Karpas-422 (cell line): ENCODE data around the gene FAM200B. TPM values are rescaled to one million over a fixed set of nuclear protein-coding genes. Genes with fewer than 3 reads are reported as not detected.

ENCODE experiments used
- DNase-seq: peaks from one replicate; pipeline ENCODE4 v3.0.0-alpha.2; 2015
- H2AFZ ChIP-seq: fragments of 200-600 bp; sonication (generic); 2 replicates; pipeline ENCODE4 v1.6.1; 2014; ENCODE audit warnings: antibody characterized with exemption, low read length, mixed read lengths
- H3K27ac ChIP-seq: fragments of 200-600 bp; sonication (generic); 2 replicates; pipeline ENCODE4 v1.5.1; 2014; ENCODE audit warnings: mild to moderate bottlenecking, low read length, moderate library complexity
- H3K27me3 ChIP-seq: fragments of 200-600 bp; sonication (generic); 2 replicates; pipeline ENCODE4 v1.6.1; 2014; ENCODE audit warnings: low read length, mixed read lengths
- H3K36me3 ChIP-seq: fragments of 200-600 bp; sonication (generic); 2 replicates; pipeline ENCODE4 v1.6.1; 2014; ENCODE audit warnings: low read length, mixed read lengths; ENCODE audit not compliant: insufficient read depth
- H3K4me1 ChIP-seq: fragments of 200-600 bp; sonication (generic); 2 replicates; pipeline ENCODE4 v1.6.1; 2014; ENCODE audit warnings: mild to moderate bottlenecking, low read length, mixed read lengths
- H3K4me2 ChIP-seq: fragments of 200-600 bp; sonication (generic); 2 replicates; pipeline ENCODE4 v1.6.1; 2014; ENCODE audit warnings: low read length, low read depth, mild to moderate bottlenecking; ENCODE audit not compliant: poor library complexity, severe bottlenecking
- H3K4me3 ChIP-seq: fragments of 200-600 bp; sonication (generic); 2 replicates; pipeline ENCODE4 v1.5.1; 2014; ENCODE audit warnings: mild to moderate bottlenecking, antibody characterized with exemption, low read length, mixed read lengths
- H3K79me2 ChIP-seq: fragments of 200-600 bp; sonication (generic); 2 replicates; pipeline ENCODE4 v1.6.1; 2014; ENCODE audit warnings: mild to moderate bottlenecking, low read length, mixed read lengths
- H3K9ac ChIP-seq: fragments of 200-600 bp; sonication (generic); 2 replicates; pipeline ENCODE4 v1.6.0; 2014; ENCODE audit warnings: low read length
- H3K9me2 ChIP-seq: fragments of 200-600 bp; sonication (generic), shearing (Covaris generic); replicated peaks from 2 replicates; pipeline ENCODE4 v1.6.0; 2014; ENCODE audit warnings: mild to moderate bottlenecking, low read length, moderate library complexity; ENCODE audit not compliant: insufficient read depth
- H3K9me3 ChIP-seq: fragments of 300-700, 200-600 bp; sonication (generic); 2 replicates; pipeline ENCODE4 v1.6.1; 2014; ENCODE audit warnings: low read length, mixed read lengths
- H4K20me1 ChIP-seq: fragments of 200-600 bp; sonication (generic); 2 replicates; pipeline ENCODE4 v1.6.1; 2014; ENCODE audit warnings: mild to moderate bottlenecking, antibody characterized with exemption, low read length, low read depth; ENCODE audit not compliant: insufficient read depth
- total RNA-seq: library from RNA; depleted of rRNA; stranded (reverse); fragments of >200 nt; shearing (Covaris generic); gene quantifications from 2 replicates; pipeline ENCODE4 v1.2.3, GENCODE V29; 2014; ENCODE audit warnings: low replicate concordance

Gene FAM200B
- total RNA-seq, 1 experiment from 2014 or later: 18.3 TPM

- Histone ChIP-seq H3K9me2 (no peaks in the 10 kb centered on the region), H4K20me1 (no peaks in the 10 kb centered on the region)
These were observed 11.0 kb downstream of the FAM200B start for GRCh38 chr4:15692602-15693001.

GRCh38 chr4:15694431-15694830 is 12.8 kb downstream of the FAM200B start:
- no peak overlapping the region for H3K4me2 ChIP-seq
- no peak overlapping the region for H3K27ac ChIP-seq
- 0 out of 2 replicates have a peak, but pooled peaks cover 5% of the 10 kb centered on the region for H3K27me3 ChIP-seq
- DNase-seq: no peak
- H3K79me2 ChIP-seq: no peaks in the 10 kb centered on the region
- no peaks in the 10 kb centered on the region for H3K4me1 ChIP-seq
- H3K9ac ChIP-seq: no peak overlapping the region
- H3K9me3 ChIP-seq: peaks cover 5% of the 10 kb centered on the region; the same call in 1 of the 2 replicates
- no peaks in the 10 kb centered on the region for H3K36me3 ChIP-seq
- no peak overlapping the region for H2AFZ ChIP-seq
- no peaks in the 10 kb centered on the region for H3K9me2 ChIP-seq
- H4K20me1 ChIP-seq: no peaks in the 10 kb centered on the region
- H3K4me3 ChIP-seq: no peak overlapping the region

More at GRCh38 chr4:15692602-15693001, 11.0 kb downstream of the FAM200B start:
- Histone ChIP-seq H3K9ac (no peak overlapping the region), H3K4me2 (no peak overlapping the region), H3K4me1 (no peaks in the 10 kb centered on the region), H3K27ac (no peak overlapping the region), H3K9me3 (no peaks in the 10 kb centered on the region), H3K36me3 (peaks cover 6% of the 10 kb centered on the region; the same call in 1 of the 2 replicates), H3K4me3 (no peak overlapping the region), H2AFZ (no peak overlapping the region), H3K27me3 (no peaks in the 10 kb centered on the region), H3K79me2 (no peaks in the 10 kb centered on the region)
- no peak for DNase-seq

GRCh38 chr4:15695240-15695699 is 13.6 kb downstream of the FAM200B start:
- Histone ChIP-seq H4K20me1 (no peaks in the 10 kb centered on the region), H3K79me2 (no peaks in the 10 kb centered on the region), H3K9me2 (no peaks in the 10 kb centered on the region), H3K4me1 (no peaks in the 10 kb centered on the region), H3K4me3 (no peak overlapping the region), H3K36me3 (no peaks in the 10 kb centered on the region), H3K9ac (no peak overlapping the region), H2AFZ (no peak overlapping the region), H3K9me3 (peaks cover 5% of the 10 kb centered on the region; the same call in 1 of the 2 replicates), H3K4me2 (no peak overlapping the region), H3K27ac (no peak overlapping the region), H3K27me3 (0 out of 2 replicates have a peak, but pooled peaks cover 5% of the 10 kb centered on the region)
- no peak for DNase-seq

GRCh38 chr4:15695729-15696128 is 14.1 kb downstream of the FAM200B start:
- Histone ChIP-seq H3K27ac (no peak overlapping the region), H3K36me3 (no peaks in the 10 kb centered on the region), H3K79me2 (no peaks in the 10 kb centered on the region), H3K9me2 (no peaks in the 10 kb centered on the region), H3K9me3 (peaks cover 5% of the 10 kb centered on the region; the same call in 1 of the 2 replicates), H3K27me3 (0 out of 2 replicates have a peak, but pooled peaks cover 5% of the 10 kb centered on the region), H3K4me1 (no peaks in the 10 kb centered on the region), H3K9ac (no peak overlapping the region), H3K4me2 (no peak overlapping the region), H4K20me1 (no peaks in the 10 kb centered on the region), H3K4me3 (no peak overlapping the region), H2AFZ (no peak overlapping the region)
- DNase-seq: no peak

- no peak overlapping the region for H2AFZ ChIP-seq
- H3K27ac ChIP-seq: no peak overlapping the region
- H3K4me2 ChIP-seq: no peak overlapping the region
- DNase-seq: peak; percentile 2
- H3K27me3 ChIP-seq: 0 out of 2 replicates have a peak, but pooled peaks cover 5% of the 10 kb centered on the region
- H3K9me3 ChIP-seq: peaks cover 5% of the 10 kb centered on the region; the same call in 1 of the 2 replicates
- H3K9me2 ChIP-seq: no peaks in the 10 kb centered on the region
- H3K4me3 ChIP-seq: no peak overlapping the region
- H3K4me1 ChIP-seq: no peaks in the 10 kb centered on the region
- H3K36me3 ChIP-seq: no peaks in the 10 kb centered on the region
- no peak overlapping the region for H3K9ac ChIP-seq
- H4K20me1 ChIP-seq: no peaks in the 10 kb centered on the region
- no peaks in the 10 kb centered on the region for H3K79me2 ChIP-seq
These were observed 15.2 kb downstream of the FAM200B start for GRCh38 chr4:15696866-15697265.

- Histone ChIP-seq H3K9me3 (peaks cover 5% of the 10 kb centered on the region; the same call in 1 of the 2 replicates), H3K9me2 (no peaks in the 10 kb centered on the region), H4K20me1 (no peaks in the 10 kb centered on the region), H3K4me2 (no peak within 1 kb of the TSS), H3K27me3 (0 out of 2 replicates have a peak, but pooled peaks cover 5% of the 10 kb centered on the region), H3K4me3 (no peak within 1 kb of the TSS), H3K36me3 (no peaks in the 10 kb centered on the region), H3K4me1 (no peaks in the 10 kb centered on the region), H3K9ac (no peak within 1 kb of the TSS), H2AFZ (no peak within 1 kb of the TSS), H3K27ac (no peak within 1 kb of the TSS), H3K79me2 (no peaks in the 10 kb centered on the region)
- DNase-seq: no peak
These were observed 21.3 kb downstream of the FAM200B start, which contains the start of gene BST1 for GRCh38 chr4:15702941-15703403. BST1 (plus strand) TSS chr4:15703065; CDS start chr4:15703145, 80 bp downstream.

GRCh38 chr4:15703439-15703838 is 21.8 kb downstream of the FAM200B start:
- Histone ChIP-seq H3K9ac (no peak overlapping the region), H3K9me3 (peaks cover 5% of the 10 kb centered on the region; the same call in 1 of the 2 replicates), H3K36me3 (no peaks in the 10 kb centered on the region), H3K27me3 (0 out of 2 replicates have a peak, but pooled peaks cover 5% of the 10 kb centered on the region), H3K9me2 (no peaks in the 10 kb centered on the region), H3K4me1 (no peaks in the 10 kb centered on the region), H3K27ac (no peak overlapping the region), H3K79me2 (no peaks in the 10 kb centered on the region), H3K4me3 (no peak overlapping the region), H4K20me1 (no peaks in the 10 kb centered on the region), H3K4me2 (no peak overlapping the region), H2AFZ (no peak overlapping the region)
- DNase-seq: no peak

- DNase-seq: no peak
- Histone ChIP-seq H2AFZ (no peak overlapping the region), H3K4me3 (no peak overlapping the region), H3K4me2 (no peak overlapping the region), H3K4me1 (no peaks in the 10 kb centered on the region), H4K20me1 (no peaks in the 10 kb centered on the region), H3K27ac (no peak overlapping the region), H3K79me2 (no peaks in the 10 kb centered on the region), H3K9me3 (peaks cover 2% of the 10 kb centered on the region; the same call in 1 of the 2 replicates), H3K27me3 (0 out of 2 replicates have a peak, but pooled peaks cover 2% of the 10 kb centered on the region), H3K36me3 (no peaks in the 10 kb centered on the region), H3K9ac (no peak overlapping the region), H3K9me2 (no peaks in the 10 kb centered on the region)
These were observed 22.5 kb downstream of the FAM200B start for GRCh38 chr4:15704129-15704528.
